ENCODE results near the gene C4orf50. TPM values are rescaled to one million over a fixed set of nuclear protein-coding genes. Genes with fewer than 3 reads are reported as not detected.

The C4orf50 gene
- total and polyA plus RNA-seq, 12 donors: 0.08 to 1.4 (median 0.56) TPM; not detected in 4

DNA sequence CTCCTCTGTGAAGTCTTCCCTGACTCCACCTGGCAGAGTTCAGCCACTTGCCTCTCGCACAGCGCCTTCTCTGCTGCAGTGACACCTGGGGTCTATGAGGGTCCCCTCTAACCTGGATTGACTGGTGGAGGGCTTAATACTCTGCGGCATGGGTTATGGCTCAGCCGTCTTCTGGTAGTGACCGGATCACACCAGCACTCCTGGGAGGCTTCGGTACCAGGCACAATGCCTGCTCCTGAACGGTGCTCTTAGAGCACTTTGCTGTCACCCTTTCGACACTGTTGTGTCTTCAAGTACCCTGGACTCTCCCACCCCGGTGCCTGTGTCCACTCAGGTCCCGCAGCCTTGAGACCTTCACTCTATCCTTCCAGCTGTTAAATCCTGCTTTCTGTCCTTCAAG is 50.0 kb downstream of the C4orf50 start:
- intact Hi-C loops (cut with DNase I): no loop called here
- WGBS, 4 donors: 90 to 92% (median 90%) methylated on average over 8 to 10 of the region's 10 CpGs
- DNase-seq: no peak

DNA sequence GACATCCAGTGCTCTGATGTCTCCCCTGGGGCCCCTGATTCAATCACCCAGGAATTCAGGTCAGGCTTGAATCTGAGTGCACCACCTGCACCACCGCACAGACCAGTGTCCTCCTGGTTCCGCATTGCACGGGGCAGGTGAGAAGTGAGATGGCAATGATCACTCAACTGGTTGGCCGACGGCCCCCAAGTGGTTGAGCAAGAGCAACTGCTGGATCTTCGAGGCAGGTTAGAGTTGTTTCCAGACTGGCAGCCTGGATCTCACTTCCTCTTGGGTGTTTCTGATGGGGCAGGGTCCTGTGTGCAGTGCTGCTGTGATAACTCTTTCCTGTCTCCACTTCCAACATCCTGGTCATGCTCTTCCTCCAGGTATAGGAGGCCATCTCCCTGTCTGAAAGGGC is 50.4 kb downstream of the C4orf50 start:
- no peak for TF ChIP-seq POLR2A (IDR thresholded peaks at IDR 0.05)
- TF ChIP-seq, protein P1, sequence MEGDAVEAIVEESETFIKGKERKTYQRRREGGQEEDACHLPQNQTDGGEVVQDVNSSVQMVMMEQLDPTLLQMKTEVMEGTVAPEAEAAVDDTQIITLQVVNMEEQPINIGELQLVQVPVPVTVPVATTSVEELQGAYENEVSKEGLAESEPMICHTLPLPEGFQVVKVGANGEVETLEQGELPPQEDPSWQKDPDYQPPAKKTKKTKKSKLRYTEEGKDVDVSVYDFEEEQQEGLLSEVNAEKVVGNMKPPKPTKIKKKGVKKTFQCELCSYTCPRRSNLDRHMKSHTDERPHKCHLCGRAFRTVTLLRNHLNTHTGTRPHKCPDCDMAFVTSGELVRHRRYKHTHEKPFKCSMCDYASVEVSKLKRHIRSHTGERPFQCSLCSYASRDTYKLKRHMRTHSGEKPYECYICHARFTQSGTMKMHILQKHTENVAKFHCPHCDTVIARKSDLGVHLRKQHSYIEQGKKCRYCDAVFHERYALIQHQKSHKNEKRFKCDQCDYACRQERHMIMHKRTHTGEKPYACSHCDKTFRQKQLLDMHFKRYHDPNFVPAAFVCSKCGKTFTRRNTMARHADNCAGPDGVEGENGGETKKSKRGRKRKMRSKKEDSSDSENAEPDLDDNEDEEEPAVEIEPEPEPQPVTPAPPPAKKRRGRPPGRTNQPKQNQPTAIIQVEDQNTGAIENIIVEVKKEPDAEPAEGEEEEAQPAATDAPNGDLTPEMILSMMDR (IDR thresholded peaks at IDR 0.05): no peak
- no peak overlapping the region for H3K4me3 ChIP-seq
- H3K4me1 ChIP-seq (replicated peaks in 1 of 2): no peaks in the 10 kb centered on the region
- no peaks in the 10 kb centered on the region for H3K9me3 ChIP-seq (replicated peaks in 1 of 3)
- no peak for DNase-seq
- intact Hi-C loops (cut with DNase I): no loop called here
- H3K27ac ChIP-seq: no peak overlapping the region
- H3K36me3 ChIP-seq (replicated peaks in 1 of 2): no peaks in the 10 kb centered on the region
- H3K27me3 ChIP-seq: no peaks in the 10 kb centered on the region
- WGBS, 4 donors: 41 to 71% (median 51%) methylated on average over 3 to 6 of the region's 6 CpGs

More for the DNA sequence above, 50.0 kb downstream of the C4orf50 start:
- TF ChIP-seq, protein P1 (IDR thresholded peaks at IDR 0.05): no peak
- no peak for TF ChIP-seq POLR2A (IDR thresholded peaks at IDR 0.05)
- H3K27me3 ChIP-seq: no peaks in the 10 kb centered on the region
- no peak overlapping the region for H3K27ac ChIP-seq
- H3K4me1 ChIP-seq (replicated peaks in 1 of 2): no peaks in the 10 kb centered on the region
- no peak overlapping the region for H3K4me3 ChIP-seq
- no peaks in the 10 kb centered on the region for H3K36me3 ChIP-seq (replicated peaks in 1 of 2)
- no peaks in the 10 kb centered on the region for H3K9me3 ChIP-seq (replicated peaks in 1 of 3)

DNA sequence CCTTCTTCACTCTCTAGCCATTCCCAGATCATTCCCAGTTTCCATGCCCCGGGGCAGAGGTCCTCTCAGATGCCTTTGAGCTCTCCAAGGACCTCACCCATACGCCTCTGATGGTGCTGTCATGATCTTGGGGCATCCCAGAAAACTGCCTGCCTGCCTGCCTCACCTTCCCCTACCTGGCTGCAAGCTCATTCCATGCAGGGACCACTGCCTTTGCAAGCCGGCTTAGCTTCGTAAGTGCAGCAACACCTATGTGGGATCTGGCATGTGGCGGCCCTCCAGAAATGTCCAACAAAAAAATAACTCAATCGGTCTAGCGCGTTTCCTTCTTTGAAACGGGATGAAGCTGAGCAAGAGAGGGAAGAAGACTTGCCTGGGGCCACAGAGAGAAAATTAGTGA is 53.0 kb downstream of the C4orf50 start:
- intact Hi-C loops (cut with DNase I): no loop called here

DNA sequence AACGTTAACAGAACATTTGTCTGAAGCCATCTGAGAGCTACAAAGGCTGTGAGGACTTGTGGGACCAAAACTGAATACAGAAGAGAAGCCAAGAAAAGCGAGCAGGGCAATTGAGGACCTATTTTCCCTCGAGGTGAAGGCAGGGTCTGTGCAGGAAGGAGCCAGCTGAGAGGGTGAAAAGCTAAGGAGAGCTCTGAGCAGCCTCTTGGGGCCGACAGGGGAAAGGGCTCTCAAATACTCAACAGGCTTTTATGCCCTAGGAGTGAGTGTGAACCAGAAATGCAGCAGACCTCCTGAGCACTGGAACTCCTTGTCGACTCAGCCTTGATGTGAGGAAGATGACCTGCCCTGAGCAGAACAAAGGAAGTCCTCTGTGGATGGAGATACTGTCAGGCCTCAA is 54.2 kb downstream of the C4orf50 start:
- 36 to 53% (median 44%) methylated on average over 4 to 5 of the region's 5 CpGs for WGBS, 4 donors
- intact Hi-C loops (cut with DNase I): no loop called here
- Histone ChIP-seq H3K27me3 (peaks cover 3% of the 10 kb centered on the region), H3K4me3 (no peak overlapping the region), H3K4me1 (replicated peaks in 1 of 2) (no peaks in the 10 kb centered on the region), H3K9me3 (replicated peaks in 1 of 3) (no peaks in the 10 kb centered on the region), H3K27ac (no peak overlapping the region), H3K36me3 (replicated peaks in 1 of 2) (no peaks in the 10 kb centered on the region)
- TF ChIP-seq, protein P1 (IDR thresholded peaks at IDR 0.05): no peak
- no peak for TF ChIP-seq POLR2A (IDR thresholded peaks at IDR 0.05)
- peak in 1 of 7 donors; percentile 27 for DNase-seq

More for the DNA sequence above, 53.0 kb downstream of the C4orf50 start:
- no peaks in the 10 kb centered on the region for H3K9me3 ChIP-seq (replicated peaks in 1 of 3)
- 84 to 96% (median 86%) methylated on average over 7 to 9 of the region's 9 CpGs for WGBS, 4 donors
- H3K4me3 ChIP-seq: no peak overlapping the region
- peaks cover 2% of the 10 kb centered on the region for H3K27me3 ChIP-seq
- H3K36me3 ChIP-seq (replicated peaks in 1 of 2): no peaks in the 10 kb centered on the region
- DNase-seq: peak in 1 of 7 donors; percentile 30
- no peak for TF ChIP-seq POLR2A (IDR thresholded peaks at IDR 0.05)
- TF ChIP-seq, protein P1 (IDR thresholded peaks at IDR 0.05): no peak
- H3K27ac ChIP-seq: no peak overlapping the region
- H3K4me1 ChIP-seq (replicated peaks in 1 of 2): no peaks in the 10 kb centered on the region
